Tibial artery (tissue), 4 donors: ENCODE data around the gene KLHL1.

Experiments used
- DNase-seq, 2 donors: peaks; one replicate each; pipeline ENCODE4 v3.0.0-alpha.2; 2019
- H3K27ac ChIP-seq, 2 donors: fragments of 200-600 bp; sonication (generic) in 1 of 2; 1 replicate in 1 of 2; 2 replicates in 1 of 2; pipeline ENCODE4 v1.5.1; 2018 to 2019; ENCODE audit warnings: mild to moderate bottlenecking in 1 of 2
- H3K27me3 ChIP-seq, 2 donors: fragments of 200-600 bp; sonication (generic) in 1 of 2; one replicate each; pipeline versions ENCODE4 v1.5.1 to v1.6.0; 2016 to 2019
- H3K36me3 ChIP-seq, 3 donors: fragments of 200-600 bp; sonication (generic) in 2 of 3; one replicate each; pipeline ENCODE4 v1.5.1; 2016 to 2019; ENCODE audit warnings: mild to moderate bottlenecking in 2 of 3
- H3K4me1 ChIP-seq, 4 donors: fragments of 200-600 bp; sonication (generic) in 2 of 4; 1 replicate in 3 of 4; 2 replicates in 1 of 4; pipeline ENCODE4 v1.5.1; 2016 to 2019
- H3K4me3 ChIP-seq, 2 donors: fragments of 200-600 bp; sonication (generic) in 1 of 2; 1 replicate in 1 of 2; 2 replicates in 1 of 2; pipeline ENCODE4 v1.5.1; 2018 to 2019; ENCODE audit warnings: mild to moderate bottlenecking in 2 of 2
- H3K9me3 ChIP-seq, 3 donors: fragments of 200-600 bp; sonication (generic) in 1 of 3; one replicate each; pipeline ENCODE4 v1.5.1; 2016 to 2019
- intact Hi-C: fragments of 100-400 bp; cut with DNase I; formaldehyde crosslinking; loops from one replicate; pipeline ENCODE4 v1.15.0; 2023; ENCODE audit warnings: low total_unique reads
- TF ChIP-seq, protein P1 (sequence below), 2 experiments: fragments of 200-600 bp in 1 of 2; fragments of 450-650 bp in 1 of 2; IDR thresholded peaks; one replicate each; pipeline ENCODE4 v1.5.1; 2017 to 2019; ENCODE audit warnings: antibody characterized with exemption in 2 of 2, mild to moderate bottlenecking in 1 of 2, moderate library complexity in 1 of 2

The KLHL1 gene

GRCh38 chr13:69657676-69658075 is 450.6 kb downstream of the KLHL1 start:
- H3K4me1 ChIP-seq = no peaks in the 10 kb centered on the region
- H3K27ac ChIP-seq = no peak overlapping the region
- intact Hi-C loops = no loop called here
- no peaks in the 10 kb centered on the region for H3K27me3 ChIP-seq
- no peak for DNase-seq
- no peaks in the 10 kb centered on the region for H3K36me3 ChIP-seq
- no peak overlapping the region for H3K4me3 ChIP-seq
- TF ChIP-seq, protein P1, sequence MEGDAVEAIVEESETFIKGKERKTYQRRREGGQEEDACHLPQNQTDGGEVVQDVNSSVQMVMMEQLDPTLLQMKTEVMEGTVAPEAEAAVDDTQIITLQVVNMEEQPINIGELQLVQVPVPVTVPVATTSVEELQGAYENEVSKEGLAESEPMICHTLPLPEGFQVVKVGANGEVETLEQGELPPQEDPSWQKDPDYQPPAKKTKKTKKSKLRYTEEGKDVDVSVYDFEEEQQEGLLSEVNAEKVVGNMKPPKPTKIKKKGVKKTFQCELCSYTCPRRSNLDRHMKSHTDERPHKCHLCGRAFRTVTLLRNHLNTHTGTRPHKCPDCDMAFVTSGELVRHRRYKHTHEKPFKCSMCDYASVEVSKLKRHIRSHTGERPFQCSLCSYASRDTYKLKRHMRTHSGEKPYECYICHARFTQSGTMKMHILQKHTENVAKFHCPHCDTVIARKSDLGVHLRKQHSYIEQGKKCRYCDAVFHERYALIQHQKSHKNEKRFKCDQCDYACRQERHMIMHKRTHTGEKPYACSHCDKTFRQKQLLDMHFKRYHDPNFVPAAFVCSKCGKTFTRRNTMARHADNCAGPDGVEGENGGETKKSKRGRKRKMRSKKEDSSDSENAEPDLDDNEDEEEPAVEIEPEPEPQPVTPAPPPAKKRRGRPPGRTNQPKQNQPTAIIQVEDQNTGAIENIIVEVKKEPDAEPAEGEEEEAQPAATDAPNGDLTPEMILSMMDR (IDR thresholded peaks at IDR 0.05) = no peak
- H3K9me3 ChIP-seq = no peaks in the 10 kb centered on the region

GRCh38 chr13:69654392-69654791 is 453.9 kb downstream of the KLHL1 start:
- intact Hi-C loops = no loop called here
- no peak overlapping the region for H3K4me3 ChIP-seq
- no peak overlapping the region for H3K27ac ChIP-seq
- H3K36me3 ChIP-seq = no peaks in the 10 kb centered on the region
- H3K4me1 ChIP-seq = no peaks in the 10 kb centered on the region
- H3K27me3 ChIP-seq = no peaks in the 10 kb centered on the region
- no peaks in the 10 kb centered on the region for H3K9me3 ChIP-seq
- DNase-seq = no peak
- TF ChIP-seq, protein P1 (IDR thresholded peaks at IDR 0.05) = no peak
